Stimulated activated CD8-positive, alpha-beta memory T cell treated with anti-CD3 and anti-CD28 coated beads, Interleukin-7, amount 100 ng/mL, for 4 hours (primary cell): ENCODE data around the gene TTC28.

Experiments
- DNase-seq, 2 donors: peaks; one replicate each; pipeline ENCODE4 v3.0.0-alpha.2; 2020; ENCODE audit warnings: low read depth in 2 of 2

Gene TTC28

DNA sequence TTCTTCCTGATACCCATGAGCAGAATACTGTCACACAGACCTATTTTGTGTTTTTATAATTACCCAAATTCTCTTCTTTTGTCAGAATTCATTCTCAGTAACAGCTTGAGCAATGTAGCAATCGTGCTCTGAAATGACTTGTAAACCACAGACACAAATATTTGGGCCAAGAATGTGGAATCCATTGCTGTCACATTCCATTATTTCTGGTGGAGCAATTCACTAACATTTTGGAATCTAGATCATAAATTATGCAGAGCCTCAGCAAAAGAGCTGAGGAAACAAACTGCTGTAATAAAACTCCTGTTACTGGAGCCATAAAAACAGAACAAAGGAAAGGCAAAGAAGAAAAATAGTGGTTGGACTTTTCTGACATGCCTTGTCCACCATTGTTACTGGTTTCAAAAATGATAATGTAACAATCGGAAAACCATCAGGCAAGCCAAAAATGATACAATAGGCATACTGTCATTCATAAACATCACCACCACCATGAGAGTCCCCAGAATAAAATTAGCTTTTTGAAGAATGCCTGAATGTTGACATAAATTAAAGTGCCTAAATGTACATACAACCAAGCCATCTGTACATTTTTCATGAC is 537.2 kb downstream of the TTC28 start:
- DNase-seq: no peak

DNA sequence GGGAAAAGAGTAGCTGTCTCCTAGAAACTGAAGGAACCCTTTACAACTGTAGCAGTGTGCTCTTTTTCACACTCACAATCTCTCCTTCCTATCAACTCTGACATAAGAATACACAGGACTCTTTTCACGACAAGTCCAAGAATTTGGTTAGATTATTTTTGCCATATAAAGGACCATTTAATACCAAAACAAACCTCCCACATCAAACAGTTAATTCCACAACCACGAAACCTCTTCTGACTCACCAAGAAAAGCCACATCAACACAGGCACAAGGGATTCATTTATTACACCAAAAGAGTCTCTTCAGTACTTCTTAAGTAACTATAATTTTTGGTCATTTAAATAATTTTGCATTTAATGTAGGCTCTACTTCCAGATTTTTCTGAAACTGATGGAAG is 538.0 kb downstream of the TTC28 start:
- DNase-seq: no peak

DNA sequence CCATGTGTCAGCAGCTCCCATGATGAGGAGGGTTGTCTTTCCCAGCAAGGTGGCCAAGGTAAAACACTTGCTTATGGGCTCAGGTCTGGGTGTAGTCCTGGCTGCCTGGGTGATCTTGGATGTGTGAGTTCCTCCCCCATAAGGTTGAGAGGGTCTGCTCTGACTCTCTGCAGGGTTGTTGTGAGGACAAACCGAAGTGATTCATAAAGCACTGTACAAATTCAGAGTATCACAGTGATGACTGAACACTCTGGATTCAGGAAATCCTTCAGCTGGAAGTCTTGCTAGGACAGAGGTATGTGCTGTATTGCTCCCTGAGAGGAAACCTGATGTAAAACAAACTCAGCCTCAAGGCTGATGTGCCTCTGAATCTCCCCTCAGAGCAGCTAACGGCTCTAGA is 539.7 kb downstream of the TTC28 start:
- no peak for DNase-seq

DNA sequence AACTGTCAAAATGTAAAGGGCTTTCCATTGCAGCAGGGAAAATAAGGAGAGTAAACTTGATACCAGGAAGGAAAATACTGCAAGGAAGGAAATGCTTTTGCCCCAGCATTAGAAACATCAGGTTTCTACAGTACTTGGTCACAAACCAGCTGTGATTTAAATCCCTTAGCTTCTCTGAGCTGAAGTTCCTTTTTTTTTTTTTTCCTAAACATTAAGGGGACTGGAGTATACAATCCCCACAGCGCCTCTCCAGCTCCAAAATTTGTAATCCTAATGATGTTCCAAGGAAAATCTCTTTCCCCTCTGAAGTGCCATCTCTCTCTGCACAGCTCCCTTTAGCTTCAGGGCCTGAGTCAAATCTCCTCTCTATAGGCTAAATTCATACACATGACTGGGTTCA is 540.1 kb downstream of the TTC28 start:
- no peak for DNase-seq

DNA sequence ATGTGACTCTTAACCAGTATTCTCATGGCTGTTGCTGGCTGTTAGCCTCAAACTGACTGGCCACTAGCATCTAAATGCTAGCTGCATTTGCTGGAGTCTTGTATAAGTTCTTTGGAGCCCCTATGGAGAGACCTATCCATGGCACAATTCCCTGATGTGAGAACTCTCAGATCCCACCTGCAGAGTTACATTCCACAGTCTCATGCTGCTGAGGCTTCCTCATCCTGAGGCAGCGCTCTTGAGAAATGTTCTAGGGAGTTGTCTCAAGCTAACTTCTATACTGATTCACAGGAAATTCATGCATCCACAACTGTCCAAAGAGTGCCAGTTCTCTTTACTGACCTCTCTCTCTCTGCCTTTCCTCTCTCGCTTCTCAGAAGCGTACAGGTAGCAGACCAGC is 542.6 kb downstream of the TTC28 start:
- no peak for DNase-seq

DNA sequence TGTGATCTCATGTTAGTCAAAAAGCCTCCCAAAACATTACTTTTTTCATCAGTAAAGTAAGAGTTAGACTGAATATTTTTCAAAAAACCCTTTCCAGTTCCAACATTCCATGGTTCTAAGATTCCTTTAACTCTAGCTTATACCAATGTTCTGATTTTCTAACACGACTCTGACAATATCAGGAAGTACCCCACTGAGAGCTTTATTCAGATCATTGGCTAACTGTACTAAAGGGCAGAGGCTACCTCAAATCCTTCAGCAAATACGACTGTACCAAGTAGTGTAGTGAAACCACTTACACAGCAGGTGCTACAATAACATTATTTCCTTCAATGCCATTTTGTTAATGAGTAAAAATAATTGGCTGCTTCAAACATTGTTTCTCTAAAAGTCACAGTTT is 547.2 kb downstream of the TTC28 start:
- DNase-seq: no peak

DNA sequence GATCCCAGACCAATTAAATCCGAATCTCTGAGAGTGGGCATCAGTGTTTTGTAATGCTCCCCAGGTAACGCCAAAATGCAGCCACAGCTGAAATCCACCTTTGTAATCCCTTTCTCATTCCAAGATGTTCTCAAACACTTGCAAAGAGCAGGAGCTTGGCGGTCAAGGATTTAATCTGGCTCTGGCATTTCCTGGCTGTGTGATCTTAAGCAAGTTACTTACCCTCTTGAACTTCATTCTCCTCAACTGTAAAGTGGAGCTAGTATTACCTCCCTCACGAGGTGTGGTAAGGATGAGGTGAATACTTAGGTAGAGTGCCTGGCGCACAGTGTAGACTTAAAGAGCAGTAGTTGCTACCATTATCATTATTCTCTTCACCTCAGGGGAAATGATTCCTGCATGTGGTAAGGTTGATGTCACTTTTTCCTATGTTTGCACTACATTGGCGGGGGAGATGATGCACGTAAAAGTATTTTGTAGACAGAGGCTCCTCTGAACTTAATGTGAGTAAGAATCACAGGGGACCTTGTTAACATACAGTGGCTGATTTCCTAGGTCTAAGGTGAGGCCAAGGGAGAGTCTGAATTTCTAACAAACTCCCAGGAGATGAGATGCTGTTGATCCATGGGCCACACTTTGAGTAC is 550.2 kb downstream of the TTC28 start:
- no peak for DNase-seq

DNA sequence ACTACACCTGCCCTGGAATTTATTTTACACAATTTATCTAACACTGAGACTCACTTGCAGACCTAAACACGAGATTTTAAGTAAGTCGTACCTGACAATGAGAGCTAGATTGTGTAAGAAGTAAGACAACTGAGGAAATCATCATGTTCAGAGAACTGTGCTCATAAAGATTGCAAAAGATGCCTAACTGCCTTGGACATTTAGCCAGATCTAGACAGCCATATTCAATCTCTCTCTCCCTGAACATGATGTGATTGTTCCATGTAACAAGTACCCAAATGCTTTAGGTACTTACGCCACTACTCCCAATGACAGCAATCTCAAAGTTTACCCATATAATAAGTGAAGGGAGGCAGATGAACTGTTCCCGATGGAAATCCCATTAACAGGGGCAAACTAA is 550.8 kb downstream of the TTC28 start:
- DNase-seq: no peak

DNA sequence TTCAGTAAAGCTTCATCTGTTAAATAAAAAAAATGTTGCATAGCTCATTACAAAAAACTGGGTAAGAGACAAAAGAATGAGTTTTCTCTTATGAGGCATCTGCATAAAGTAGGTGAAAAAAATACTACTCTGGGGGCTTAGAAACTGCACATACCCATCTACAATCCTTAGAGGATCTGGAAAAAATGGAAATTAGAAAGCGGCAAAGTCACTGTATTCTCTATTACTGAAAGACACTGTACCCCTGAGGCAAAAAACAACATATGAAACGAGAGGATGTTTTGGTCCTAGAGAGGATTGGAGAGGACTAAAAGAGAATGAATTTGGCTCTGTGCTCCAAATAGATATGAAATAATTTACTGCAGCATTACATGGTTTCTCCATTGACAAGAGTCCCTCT is 553.8 kb downstream of the TTC28 start:
- no peak for DNase-seq

DNA sequence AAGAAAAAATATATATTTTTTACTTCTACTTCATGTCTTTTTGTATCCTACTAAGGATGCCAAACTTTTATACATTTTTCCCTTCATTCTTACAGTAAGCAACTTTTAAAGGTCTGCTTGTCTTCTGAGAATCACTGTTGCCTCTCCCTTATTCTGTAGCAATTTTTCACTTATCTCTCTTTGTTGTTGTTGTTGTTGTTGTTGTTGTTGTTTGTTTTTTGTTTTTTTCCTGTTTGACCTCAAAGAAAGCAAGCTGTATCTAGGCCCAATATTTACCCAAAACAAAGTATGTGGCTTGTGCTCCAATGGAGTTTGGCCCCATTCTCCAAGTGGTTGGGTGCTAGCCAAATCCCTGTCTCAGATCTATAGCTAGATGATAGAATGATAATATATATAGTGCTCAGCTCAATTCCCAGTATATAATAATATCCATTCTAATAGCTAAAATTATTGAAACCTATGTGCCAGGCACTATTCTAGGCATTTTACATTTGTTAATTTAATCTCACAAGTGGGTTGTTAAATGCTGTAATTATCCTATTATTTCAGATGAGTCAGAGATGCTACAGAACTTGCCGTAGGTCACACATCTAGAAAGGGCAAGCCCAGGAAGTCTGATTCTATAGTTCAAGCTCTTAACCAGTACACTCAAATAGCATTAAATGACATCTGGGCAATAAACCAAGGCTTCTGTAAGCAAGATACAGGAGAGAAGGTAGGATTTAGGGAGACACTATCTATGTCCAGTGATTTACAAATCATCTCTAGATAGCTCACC is 555.5 kb downstream of the TTC28 start:
- no peak for DNase-seq

DNA sequence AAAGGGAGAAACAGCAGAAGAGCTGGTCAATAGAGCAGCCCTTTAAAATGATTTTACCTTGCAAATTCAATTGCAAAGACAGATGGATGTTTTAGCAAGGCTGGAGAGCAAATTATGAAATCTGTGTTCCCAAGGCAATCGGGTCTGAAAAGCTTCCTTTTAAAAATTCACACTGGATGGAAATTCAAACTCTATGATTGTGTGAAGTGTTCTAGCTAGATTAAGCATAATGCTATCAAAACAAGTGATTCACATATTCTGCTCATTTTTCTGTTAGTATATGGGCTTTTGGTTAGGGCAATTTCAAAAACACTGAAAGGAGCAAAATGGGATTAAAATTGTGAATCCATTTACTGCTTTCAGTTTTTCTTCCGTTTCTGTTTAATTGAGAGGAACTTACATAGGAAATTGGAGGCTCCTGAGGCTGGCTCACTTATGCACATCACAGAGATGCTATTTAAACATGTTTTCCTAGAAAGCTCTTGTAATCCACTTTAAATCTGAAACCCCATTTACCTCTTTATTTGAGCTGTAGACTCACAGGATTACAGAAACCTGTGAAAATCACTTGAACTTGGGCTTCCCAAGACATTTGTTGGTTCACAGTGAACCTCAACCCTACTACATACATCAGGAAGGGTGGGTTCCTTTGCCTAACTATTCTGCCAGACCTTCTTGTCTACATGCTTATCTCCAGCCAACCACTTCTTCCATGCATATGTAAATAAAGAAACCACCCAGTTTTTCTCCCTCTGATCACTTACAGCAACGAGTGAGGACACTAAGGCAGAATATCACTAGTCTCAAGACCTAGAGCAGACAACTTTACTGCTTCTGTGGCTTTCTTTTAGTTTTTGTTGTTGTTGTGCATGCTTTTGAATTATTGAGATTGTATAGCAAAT is 558.7 kb downstream of the TTC28 start:
- no peak for DNase-seq

DNA sequence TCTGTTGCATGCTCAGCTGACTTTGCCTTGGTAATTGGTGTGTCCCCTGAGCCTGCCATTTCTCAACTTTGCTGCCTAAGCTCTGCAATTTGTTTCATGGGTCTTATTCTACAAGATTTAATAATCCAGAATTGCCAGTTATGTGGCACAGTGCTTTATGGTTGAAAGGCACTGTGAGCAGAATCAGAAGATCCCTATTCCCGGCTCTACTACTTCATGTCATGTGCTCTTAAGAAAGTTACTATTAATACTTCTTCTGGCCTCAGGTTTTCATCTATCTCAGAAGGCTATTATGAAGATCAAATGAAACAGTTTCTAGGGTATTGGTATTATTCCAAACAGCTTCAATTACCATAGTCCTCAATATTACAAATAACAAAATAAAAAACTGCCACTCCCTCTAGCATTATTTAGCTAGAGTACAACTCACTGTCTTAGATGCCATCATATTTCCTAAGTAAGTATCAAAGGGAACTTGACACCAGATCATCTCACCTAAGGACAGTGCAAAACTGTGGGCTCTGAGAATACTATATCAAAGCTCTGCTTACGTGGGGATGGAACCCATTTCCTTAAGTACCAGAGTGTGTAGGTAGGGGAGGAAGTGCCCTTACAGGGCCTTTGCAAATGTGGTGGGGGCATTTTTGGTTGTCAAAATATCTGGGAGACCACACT is 560.5 kb downstream of the TTC28 start:
- no peak for DNase-seq

DNA sequence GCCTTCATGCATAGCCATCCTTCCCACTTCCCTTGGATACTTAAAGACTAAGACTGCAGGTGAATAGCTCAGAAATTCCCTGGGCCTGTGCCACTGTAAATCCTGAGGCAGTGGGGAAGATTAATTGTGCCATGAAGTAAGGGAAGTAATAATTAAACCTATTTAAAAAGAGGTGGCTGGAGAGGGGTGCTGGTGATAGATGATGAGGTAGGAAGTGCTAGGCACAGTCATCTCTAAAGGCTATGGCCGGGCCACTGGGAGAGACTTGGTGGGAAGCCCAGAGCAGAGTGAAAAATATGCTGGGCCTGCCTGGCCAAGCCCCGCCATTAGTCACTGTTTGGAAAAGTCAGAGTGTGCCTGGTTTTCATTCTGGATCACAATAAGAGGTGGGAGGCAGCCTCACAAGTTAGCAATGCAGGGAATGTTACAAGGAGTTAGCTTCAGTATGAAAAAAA is 563.4 kb downstream of the TTC28 start:
- no peak for DNase-seq

DNA sequence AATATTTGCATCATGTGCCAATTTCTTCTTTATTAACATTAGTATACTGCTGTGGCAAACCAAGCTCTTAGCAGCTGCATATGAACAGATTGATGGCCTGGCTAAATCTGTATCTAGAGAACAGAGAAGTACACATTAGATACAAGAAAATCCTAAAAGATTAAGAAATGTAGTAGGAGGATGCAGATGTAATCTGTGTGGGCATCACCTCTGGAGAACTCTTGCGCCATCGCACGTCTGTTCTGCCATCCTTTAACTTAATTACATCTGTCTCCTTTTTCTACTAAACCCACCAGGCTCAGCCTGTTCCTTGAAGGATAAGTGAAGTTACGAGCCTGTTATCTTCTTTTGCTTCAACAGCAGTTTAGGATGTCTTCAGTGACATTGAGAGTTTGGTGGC is 564.2 kb downstream of the TTC28 start:
- DNase-seq: no peak

DNA sequence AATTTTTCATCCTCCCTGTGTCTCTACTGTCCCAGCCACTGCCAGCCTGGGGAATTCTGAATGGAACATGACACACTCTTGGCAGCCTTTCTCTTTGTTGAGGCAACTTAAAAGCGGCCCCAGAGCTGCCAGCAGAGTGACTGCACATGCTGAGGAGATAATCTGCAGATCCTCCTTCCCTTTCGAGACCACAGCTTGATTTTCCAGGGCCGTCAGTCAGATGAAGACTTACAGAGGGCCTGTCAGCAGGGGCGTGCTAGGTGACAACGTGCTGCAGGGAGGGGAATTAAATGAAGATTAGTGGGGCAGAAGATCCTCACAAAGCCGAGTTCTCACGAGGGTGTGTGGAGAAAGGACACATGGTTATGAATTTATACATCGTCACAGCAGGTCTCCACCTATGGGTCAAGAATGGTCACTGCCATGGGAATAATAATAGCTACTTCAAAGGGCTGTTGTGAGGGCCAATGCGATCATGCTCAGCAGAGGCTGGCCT is 567.0 kb downstream of the TTC28 start:
- DNase-seq: no peak

DNA sequence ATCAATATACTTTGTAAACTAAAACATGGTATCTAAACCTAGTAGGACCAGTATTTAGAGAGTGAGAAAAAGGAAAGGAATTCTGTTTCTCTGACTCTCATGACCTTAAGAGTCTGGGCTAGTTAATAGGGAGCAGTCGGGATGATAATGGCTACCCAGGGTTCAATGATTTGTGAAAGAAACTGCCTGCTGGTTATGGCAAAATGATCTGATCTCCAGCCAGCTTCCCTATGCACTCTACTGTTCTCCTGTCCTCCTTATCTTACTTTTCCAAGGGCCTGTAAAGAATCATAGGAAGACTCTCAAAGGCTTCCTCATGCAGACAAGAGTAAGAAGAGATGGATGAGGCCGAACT is 567.5 kb downstream of the TTC28 start:
- DNase-seq: no peak

DNA sequence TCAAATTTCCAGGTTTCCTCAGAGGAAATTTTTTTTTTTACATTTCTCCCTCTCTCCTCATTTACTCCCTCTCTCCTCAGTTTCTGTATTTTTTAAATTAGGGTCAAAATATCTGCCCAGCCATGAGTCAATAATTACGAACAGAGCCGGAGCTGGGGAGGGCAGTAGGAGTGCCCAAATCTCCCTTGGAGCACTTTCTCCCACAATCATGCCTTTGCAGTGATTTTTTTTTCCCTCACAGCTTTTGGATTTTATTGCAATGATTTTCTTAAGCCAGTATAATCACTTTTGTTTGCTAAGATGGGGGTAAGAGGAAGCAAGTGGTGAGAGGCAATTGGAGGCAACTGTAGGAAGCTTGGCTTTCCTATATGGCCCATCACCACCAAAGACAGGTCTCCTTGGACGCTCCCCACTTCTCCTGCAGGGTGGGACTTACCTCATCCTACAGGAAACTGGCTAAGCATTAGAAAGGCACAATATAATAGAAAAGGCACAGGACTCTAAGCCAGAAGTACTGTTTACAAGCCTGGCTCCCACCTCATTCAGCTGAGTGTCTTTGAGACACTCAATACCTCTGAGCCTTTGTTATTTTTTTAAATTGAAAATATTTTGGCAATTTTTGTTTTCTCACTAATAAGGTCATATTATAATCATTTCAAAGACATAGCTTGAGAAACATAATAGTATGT is 568.0 kb downstream of the TTC28 start:
- DNase-seq: no peak

DNA sequence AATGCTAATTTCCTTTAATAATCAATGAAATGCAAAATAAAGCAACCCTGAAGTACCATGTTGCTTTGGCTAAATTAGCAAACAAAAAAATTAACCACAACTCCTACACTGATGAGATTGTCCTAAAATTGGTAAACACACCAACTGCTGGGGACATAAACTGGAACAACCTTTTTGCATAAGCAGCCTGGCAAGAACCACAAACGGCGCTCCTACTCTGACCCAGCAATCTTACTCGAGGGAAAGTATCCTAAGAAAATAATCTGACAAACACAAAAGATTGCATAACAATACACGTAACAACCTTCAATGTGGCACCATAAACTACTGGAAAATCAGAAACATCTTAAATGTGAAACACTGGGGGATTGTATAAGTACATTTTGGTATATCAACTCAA is 570.8 kb downstream of the TTC28 start:
- no peak for DNase-seq

DNA sequence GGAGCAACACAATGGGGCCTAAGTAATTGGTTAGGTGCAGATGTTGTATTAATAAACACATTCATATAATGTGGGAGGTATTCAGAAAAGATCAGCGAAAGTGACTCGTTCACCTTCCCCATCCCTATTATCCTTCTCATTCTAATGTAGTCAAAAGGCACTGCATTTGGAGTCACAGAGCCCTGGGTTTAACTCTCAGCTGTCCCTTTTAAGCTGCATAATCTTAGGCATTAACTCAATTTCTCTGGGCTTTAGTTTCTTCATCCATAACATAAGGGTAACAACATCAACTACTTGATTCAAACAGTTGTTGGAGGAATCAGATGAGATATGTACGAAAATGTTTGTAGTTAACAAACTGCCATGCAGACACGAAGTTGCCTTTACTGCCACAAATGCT is 573.0 kb downstream of the TTC28 start:
- DNase-seq: no peak

DNA sequence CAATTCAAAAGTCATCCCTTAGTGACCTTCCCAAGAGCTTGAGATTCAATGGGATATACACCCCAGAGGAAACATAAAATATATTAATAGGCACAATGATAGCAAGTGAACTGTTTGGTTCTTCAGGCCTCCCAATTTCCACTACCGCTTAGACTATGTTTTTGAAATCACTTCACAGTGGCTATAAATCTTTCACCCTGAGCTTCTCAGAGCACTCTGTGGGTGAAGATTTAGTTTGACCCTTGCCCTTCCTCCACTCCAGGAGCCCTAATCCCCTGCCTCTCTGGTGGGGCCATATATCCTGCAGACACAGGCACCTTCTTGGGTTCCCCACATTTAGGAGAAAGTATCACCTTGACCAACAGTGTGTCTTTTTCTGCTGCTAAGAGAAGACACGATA is 573.7 kb downstream of the TTC28 start:
- no peak for DNase-seq

DNA sequence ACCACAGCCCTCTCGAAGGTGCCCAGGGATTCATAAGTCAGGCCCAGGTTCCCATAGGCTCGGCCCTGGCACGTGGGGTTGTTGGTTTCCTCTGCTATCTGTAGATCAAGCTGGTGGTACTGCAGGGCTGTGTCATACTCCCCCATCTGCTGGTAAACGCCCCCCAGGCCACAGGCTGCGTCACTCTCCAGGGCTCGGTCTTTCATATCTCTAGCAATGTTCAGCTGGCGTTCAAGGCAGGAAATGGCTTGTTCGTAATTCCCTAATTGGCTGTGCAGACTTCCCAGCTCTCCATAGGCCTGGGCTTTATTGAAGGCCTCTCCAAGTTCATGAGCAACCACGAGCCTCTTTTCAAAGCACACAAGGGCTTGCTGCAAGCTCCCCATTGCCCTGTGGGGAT is 574.2 kb downstream of the TTC28 start:
- DNase-seq: no peak
